CD4-positive, CD25-positive, alpha-beta regulatory T cell (primary cell): ENCODE data around the gene SEPTIN12. TPM values are rescaled to one million over a fixed set of nuclear protein-coding genes. Genes with fewer than 3 reads are reported as not detected.

Experiments
- ATAC-seq, 2 donors: fragments of 150-1000 bp; cut with Tn5 transposase; one replicate each; pipeline ENCODE4 v1.10.0; 2021; ENCODE audit warnings: low read depth in 2 of 2, moderate number of reproducible peaks in 2 of 2, moderate library complexity in 1 of 2
- DNase-seq, 3 donors: peaks; one replicate each; pipeline versions ENCODE4 v3.0.0 to v3.0.0-alpha.2; 2012 to 2022; ENCODE audit warnings: mixed read lengths in 1 of 3
- H3K27ac ChIP-seq: one replicate; pipeline ENCODE4 v1.7.0; 2013; ENCODE audit warnings: mild to moderate bottlenecking, low read length; ENCODE audit not compliant: insufficient read depth, poor library complexity, severe bottlenecking
- H3K27me3 ChIP-seq: one replicate; pipeline ENCODE4 v1.7.0; 2013; ENCODE audit warnings: low read length; ENCODE audit not compliant: control insufficient read depth, insufficient read depth
- H3K36me3 ChIP-seq: one replicate; pipeline ENCODE4 v1.7.0; 2013; ENCODE audit warnings: mild to moderate bottlenecking, low read length, moderate library complexity; ENCODE audit not compliant: control insufficient read depth, insufficient read depth
- H3K4me1 ChIP-seq: 2 replicates; pipeline ENCODE4 v1.7.0; 2013; ENCODE audit warnings: mild to moderate bottlenecking, low read length; ENCODE audit not compliant: insufficient read depth, control insufficient read depth, poor library complexity, severe bottlenecking
- H3K4me3 ChIP-seq: one replicate; pipeline ENCODE4 v1.7.0; 2013; ENCODE audit warnings: low read depth, mild to moderate bottlenecking, low read length, moderate library complexity
- H3K9me3 ChIP-seq, 2 experiments: 1 replicate in 1 of 2; 2 replicates in 1 of 2; pipeline ENCODE4 v1.7.0; 2013; ENCODE audit warnings: low read length in 2 of 2, mild to moderate bottlenecking in 1 of 2, moderate library complexity in 1 of 2; ENCODE audit not compliant: control insufficient read depth in 2 of 2
- H3K27ac Mint-ChIP-seq, 3 donors: one replicate each; pipeline ENCODE4 v1.8.0; 2020 to 2022; ENCODE audit warnings: mild to moderate bottlenecking in 3 of 3, mixed read lengths in 3 of 3, moderate library complexity in 2 of 3
- H3K27me3 Mint-ChIP-seq: one replicate; pipeline ENCODE4 v1.8.0; 2022; ENCODE audit warnings: mild to moderate bottlenecking, mixed read lengths
- H3K36me3 Mint-ChIP-seq: one replicate; pipeline ENCODE4 v1.8.0; 2020; ENCODE audit warnings: mixed read lengths
- H3K4me1 Mint-ChIP-seq, 4 donors: one replicate each; pipeline ENCODE4 v1.8.0; 2020 to 2022; ENCODE audit warnings: mixed read lengths in 4 of 4, mild to moderate bottlenecking in 1 of 4
- H3K4me3 Mint-ChIP-seq, 4 donors: one replicate each; pipeline ENCODE4 v1.8.0; 2020 to 2022; ENCODE audit warnings: mild to moderate bottlenecking in 4 of 4, mixed read lengths in 4 of 4, moderate library complexity in 3 of 4
- H3K9me3 Mint-ChIP-seq, 7 donors: one replicate each; pipeline ENCODE4 v1.8.0; 2020 to 2022; ENCODE audit warnings: mixed read lengths in 7 of 7, mild to moderate bottlenecking in 3 of 7, moderate library complexity in 2 of 7
- polyA plus RNA-seq, 4 donors: library from polyadenylated mRNA; unstranded; fragments of 300-500 nt; fragmentation: Illumina TruSeq; gene quantifications; one replicate each; pipeline ENCODE4 v1.2.3, GENCODE V29; 2021
- total RNA-seq: library from RNA; stranded (reverse); gene quantifications from one replicate; pipeline ENCODE4 v1.2.3, GENCODE V29; 2022

The SEPTIN12 gene
- total and polyA plus RNA-seq, 5 donors from 2014 or later = 0.27 TPM; not detected in 4

- no peak overlapping the region for H3K27ac ChIP-seq
- H3K4me3 ChIP-seq = no peak overlapping the region
- no peaks in the 10 kb centered on the region for H3K9me3 Mint-ChIP-seq
- no peak for DNase-seq
- peaks cover 0 to 14% (median 1%) of the 10 kb centered on the region in 4 donors for H3K4me1 Mint-ChIP-seq
- no peak overlapping the region for H3K27ac Mint-ChIP-seq
- no peaks in the 10 kb centered on the region for H3K36me3 ChIP-seq
- H3K27me3 ChIP-seq = no peaks in the 10 kb centered on the region
- no peak for ATAC-seq
- H3K4me1 ChIP-seq = peaks cover 12% of the 10 kb centered on the region
- H3K27me3 Mint-ChIP-seq = no peaks in the 10 kb centered on the region
- no peaks in the 10 kb centered on the region for H3K36me3 Mint-ChIP-seq
- no peak overlapping the region for H3K4me3 Mint-ChIP-seq
- no peaks in the 10 kb centered on the region for H3K9me3 ChIP-seq
These were observed 9.0 kb upstream of the SEPTIN12 start for GRCh38 chr16:4796982-4797804.

GRCh38 chr16:4795828-4796572, 7.9 kb upstream of the SEPTIN12 start:
- no peak for ATAC-seq

GRCh38 chr16:4795181-4795827, 7.2 kb upstream of the SEPTIN12 start, which contains the start of gene SMIM22:
TSS of gene SMIM22 (plus strand) at chr16:4795369. CDS start at chr16:4795735, 366 bp downstream.
- Mint-ChIP-seq H3K4me1 (peaks cover 0 to 1% (median 0%) of the 10 kb centered on the region in 4 donors), H3K27me3 (no peaks in the 10 kb centered on the region), H3K9me3 (no peaks in the 10 kb centered on the region), H3K27ac (peak within 1 kb of the TSS in 1 of 3 donors; percentile 20), H3K4me3 (no peak within 1 kb of the TSS), H3K36me3 (no peaks in the 10 kb centered on the region)
- Histone ChIP-seq H3K4me1 (no peaks in the 10 kb centered on the region), H3K9me3 (no peaks in the 10 kb centered on the region), H3K27me3 (no peaks in the 10 kb centered on the region), H3K4me3 (no peak within 1 kb of the TSS), H3K36me3 (no peaks in the 10 kb centered on the region), H3K27ac (no peak within 1 kb of the TSS)
- DNase-seq (no peak), ATAC-seq (no peak)

More at GRCh38 chr16:4795828-4796572, 7.9 kb upstream of the SEPTIN12 start:
- no peaks in the 10 kb centered on the region for H3K27me3 Mint-ChIP-seq
- no peaks in the 10 kb centered on the region for H3K36me3 Mint-ChIP-seq
- Histone ChIP-seq H3K4me3 (no peak overlapping the region), H3K9me3 (no peaks in the 10 kb centered on the region), H3K27ac (no peak overlapping the region), H3K36me3 (no peaks in the 10 kb centered on the region), H3K4me1 (peaks cover under 1% of the 10 kb centered on the region), H3K27me3 (no peaks in the 10 kb centered on the region)
- H3K9me3 Mint-ChIP-seq = no peaks in the 10 kb centered on the region
- H3K4me3 Mint-ChIP-seq = no peak overlapping the region
- H3K27ac Mint-ChIP-seq = peak overlapping the region in 1 of 3 donors; percentile 20
- DNase-seq = no peak
- peaks cover 0 to 7% (median 1%) of the 10 kb centered on the region in 4 donors for H3K4me1 Mint-ChIP-seq

GRCh38 chr16:4792951-4793513, 4.9 kb upstream of the SEPTIN12 start:
- ATAC-seq (no peak), DNase-seq (no peak)
- no peaks in the 10 kb centered on the region for H3K4me1 Mint-ChIP-seq
- no peaks in the 10 kb centered on the region for H3K27me3 ChIP-seq
- H3K27ac Mint-ChIP-seq = no peak overlapping the region
- H3K36me3 Mint-ChIP-seq = no peaks in the 10 kb centered on the region
- H3K27ac ChIP-seq = no peak overlapping the region
- no peaks in the 10 kb centered on the region for H3K27me3 Mint-ChIP-seq
- H3K4me3 ChIP-seq = no peak overlapping the region
- no peaks in the 10 kb centered on the region for H3K9me3 ChIP-seq
- H3K4me1 ChIP-seq = no peaks in the 10 kb centered on the region
- H3K36me3 ChIP-seq = no peaks in the 10 kb centered on the region
- no peak overlapping the region for H3K4me3 Mint-ChIP-seq
- H3K9me3 Mint-ChIP-seq = no peaks in the 10 kb centered on the region

- Mint-ChIP-seq H3K27ac (no peak overlapping the region), H3K4me3 (peak overlapping the region in 1 of 4 donors; percentile 15), H3K4me1 (no peaks in the 10 kb centered on the region), H3K36me3 (no peaks in the 10 kb centered on the region), H3K9me3 (no peaks in the 10 kb centered on the region), H3K27me3 (no peaks in the 10 kb centered on the region)
- DNase-seq = no peak
- H3K27ac ChIP-seq = no peak overlapping the region
- ATAC-seq = no peak
- no peaks in the 10 kb centered on the region for H3K27me3 ChIP-seq
- no peak overlapping the region for H3K4me3 ChIP-seq
- H3K36me3 ChIP-seq = no peaks in the 10 kb centered on the region
- H3K9me3 ChIP-seq = no peaks in the 10 kb centered on the region
- H3K4me1 ChIP-seq = no peaks in the 10 kb centered on the region
These were observed 2.7 kb upstream of the SEPTIN12 start for GRCh38 chr16:4790871-4791270.

GRCh38 chr16:4790261-4790660, 2.1 kb upstream of the SEPTIN12 start:
- no peak overlapping the region for H3K27ac Mint-ChIP-seq
- H3K36me3 Mint-ChIP-seq = no peaks in the 10 kb centered on the region
- ATAC-seq (no peak), DNase-seq (no peak)
- Histone ChIP-seq H3K27me3 (no peaks in the 10 kb centered on the region), H3K9me3 (no peaks in the 10 kb centered on the region), H3K27ac (no peak overlapping the region), H3K4me1 (no peaks in the 10 kb centered on the region), H3K4me3 (no peak overlapping the region), H3K36me3 (no peaks in the 10 kb centered on the region)
- H3K9me3 Mint-ChIP-seq = no peaks in the 10 kb centered on the region
- H3K27me3 Mint-ChIP-seq = no peaks in the 10 kb centered on the region
- no peaks in the 10 kb centered on the region for H3K4me1 Mint-ChIP-seq
- no peak overlapping the region for H3K4me3 Mint-ChIP-seq

- Mint-ChIP-seq H3K4me3 (no peak overlapping the region), H3K9me3 (no peaks in the 10 kb centered on the region), H3K27ac (peak overlapping the region in 2 of 3 donors; percentile 59 to 95), H3K4me1 (no peaks in the 10 kb centered on the region), H3K36me3 (no peaks in the 10 kb centered on the region), H3K27me3 (no peaks in the 10 kb centered on the region)
- Histone ChIP-seq H3K4me3 (no peak overlapping the region), H3K27me3 (no peaks in the 10 kb centered on the region), H3K4me1 (no peaks in the 10 kb centered on the region), H3K27ac (no peak overlapping the region), H3K9me3 (no peaks in the 10 kb centered on the region), H3K36me3 (no peaks in the 10 kb centered on the region)
- ATAC-seq (no peak), DNase-seq (no peak)
These were observed 765 bp upstream of the SEPTIN12 start for GRCh38 chr16:4788910-4789309.
